ENCODE data around the gene PAX9.

PAX9 gene

DNA sequence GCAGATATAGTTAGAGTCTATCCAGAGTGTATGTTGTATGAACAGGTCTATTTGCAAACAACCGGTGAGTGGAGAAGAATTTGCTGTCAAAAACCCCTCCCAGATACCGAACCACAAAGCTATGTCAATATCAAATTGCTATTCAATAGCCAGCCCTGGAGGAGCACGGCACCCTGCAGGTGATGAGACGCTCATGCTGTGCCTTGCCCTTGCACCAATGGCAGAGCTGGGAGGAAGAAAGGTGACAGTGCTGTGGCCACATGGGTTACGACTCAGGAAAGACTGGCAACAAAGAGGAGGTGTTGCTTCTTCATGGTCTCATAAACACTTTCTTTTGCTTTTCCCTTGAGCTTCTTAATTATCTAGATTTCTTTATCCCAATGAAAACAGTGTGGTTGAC, 55.7 kb downstream of the PAX9 start:
- Histone ChIP-seq H3K27me3 (replicated peaks in 2 of 5; ENCODE audit: control insufficient read depth in 4 of 5, insufficient read depth in 5 of 5, low read length in 4 of 5) (peaks cover 0 to 2% (median 0%) of the 10 kb centered on the region in 5 experiments), H3K9me3 (ENCODE audit: control extremely low read depth in 1 of 5, control insufficient read depth in 4 of 5, insufficient read depth in 2 of 5, low read depth in 1 of 5, low read length in 4 of 5) (no peaks in the 10 kb centered on the region), H3K4me1 (ENCODE audit: control extremely low read depth in 1 of 4, control insufficient read depth in 4 of 4, insufficient read depth in 4 of 4, low read length in 3 of 4) (no peaks in the 10 kb centered on the region), H3K27ac (ENCODE audit: insufficient read depth in 1 of 2, low read depth in 1 of 2, low read length in 2 of 2, poor library complexity in 1 of 2, severe bottlenecking in 2 of 2) (no peak overlapping the region), H3K36me3 (ENCODE audit: control insufficient read depth in 4 of 4, insufficient read depth in 4 of 4, low read length in 3 of 4) (no peaks in the 10 kb centered on the region), H3K4me3 (ENCODE audit: control insufficient read depth in 1 of 7, extremely low read depth in 1 of 7, insufficient read depth in 4 of 7, low read depth in 2 of 7, low read length in 6 of 7) (no peak overlapping the region)
- WGBS (ENCODE audit: insufficient coverage) = 40% methylated on average over 2 of the region's 5 CpGs
- no peak for DNase-seq
- CTCF ChIA-PET = interaction anchor here (0.9 to 1.2 kb wide), 2 partner anchors 11 to 35 kb away, joined by 3 read pairs; no protein-coding TSS in a partner anchor
- POLR2A ChIA-PET = no interaction called here

- no CpG with 5 or more reads among the region's 1 CpG for WGBS (ENCODE audit: insufficient coverage)
- no peak overlapping the region for H3K4me3 ChIP-seq (ENCODE audit: control insufficient read depth in 1 of 7, extremely low read depth in 1 of 7, insufficient read depth in 4 of 7, low read depth in 2 of 7, low read length in 6 of 7)
- no peak for DNase-seq
- no peaks in the 10 kb centered on the region for H3K36me3 ChIP-seq (ENCODE audit: control insufficient read depth in 4 of 4, insufficient read depth in 4 of 4, low read length in 3 of 4)
- no peaks in the 10 kb centered on the region for H3K4me1 ChIP-seq (ENCODE audit: control extremely low read depth in 1 of 4, control insufficient read depth in 4 of 4, insufficient read depth in 4 of 4, low read length in 3 of 4)
- ChIA-PET POLR2A (no interaction called here), CTCF (interaction anchor here (1.2 kb wide), 1 partner anchor 10 kb away, joined by 3 read pairs; no protein-coding TSS in a partner anchor)
- peaks cover 0 to 2% (median 0%) of the 10 kb centered on the region in 5 experiments for H3K27me3 ChIP-seq (replicated peaks in 2 of 5; ENCODE audit: control insufficient read depth in 4 of 5, insufficient read depth in 5 of 5, low read length in 4 of 5)
- H3K9me3 ChIP-seq (ENCODE audit: control extremely low read depth in 1 of 5, control insufficient read depth in 4 of 5, insufficient read depth in 2 of 5, low read depth in 1 of 5, low read length in 4 of 5) = no peaks in the 10 kb centered on the region
- no peak overlapping the region for H3K27ac ChIP-seq (ENCODE audit: insufficient read depth in 1 of 2, low read depth in 1 of 2, low read length in 2 of 2, poor library complexity in 1 of 2, severe bottlenecking in 2 of 2)
These were observed 56.6 kb downstream of the PAX9 start for GRCh38 chr14:36718216-36718615.

DNA sequence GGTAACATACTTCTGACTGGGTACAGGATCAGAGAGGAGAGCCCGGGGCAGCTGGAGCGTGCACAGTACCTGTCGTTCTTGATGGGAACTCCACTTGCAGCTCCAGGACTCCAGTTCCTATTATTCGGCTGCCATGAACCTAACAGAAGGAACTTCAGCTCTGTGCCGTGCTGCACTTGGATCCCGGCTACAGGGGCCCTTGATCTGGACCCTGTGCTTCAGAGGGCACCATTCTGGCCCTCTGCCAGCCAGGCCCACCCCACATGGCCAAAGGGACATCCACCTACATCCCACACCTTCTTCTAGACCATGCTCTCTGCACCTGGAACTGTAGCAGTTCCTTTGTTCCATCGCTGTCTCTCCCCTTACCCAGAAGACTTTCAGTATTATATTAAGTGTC, 58.2 kb downstream of the PAX9 start:
- no peak overlapping the region for H3K27ac ChIP-seq (ENCODE audit: insufficient read depth in 1 of 2, low read depth in 1 of 2, low read length in 2 of 2, poor library complexity in 1 of 2, severe bottlenecking in 2 of 2)
- H3K27me3 ChIP-seq (replicated peaks in 2 of 5; ENCODE audit: control insufficient read depth in 4 of 5, insufficient read depth in 5 of 5, low read length in 4 of 5) = peaks cover 0 to 2% (median 0%) of the 10 kb centered on the region in 5 experiments
- no peak overlapping the region for H3K4me3 ChIP-seq (ENCODE audit: control insufficient read depth in 1 of 7, extremely low read depth in 1 of 7, insufficient read depth in 4 of 7, low read depth in 2 of 7, low read length in 6 of 7)
- WGBS (ENCODE audit: insufficient coverage) = 100% methylated on average over 4 of the region's 7 CpGs
- H3K4me1 ChIP-seq (ENCODE audit: control extremely low read depth in 1 of 4, control insufficient read depth in 4 of 4, insufficient read depth in 4 of 4, low read length in 3 of 4) = no peaks in the 10 kb centered on the region
- no peak for DNase-seq
- no peaks in the 10 kb centered on the region for H3K9me3 ChIP-seq (ENCODE audit: control extremely low read depth in 1 of 5, control insufficient read depth in 4 of 5, insufficient read depth in 2 of 5, low read depth in 1 of 5, low read length in 4 of 5)
- ChIA-PET CTCF (no interaction called here), POLR2A (no interaction called here)
- H3K36me3 ChIP-seq (ENCODE audit: control insufficient read depth in 4 of 4, insufficient read depth in 4 of 4, low read length in 3 of 4) = no peaks in the 10 kb centered on the region

GRCh38 chr14:36720657-36721056, 59.0 kb downstream of the PAX9 start:
- Histone ChIP-seq H3K4me3 (ENCODE audit: control insufficient read depth in 1 of 7, extremely low read depth in 1 of 7, insufficient read depth in 4 of 7, low read depth in 2 of 7, low read length in 6 of 7) (no peak overlapping the region), H3K4me1 (ENCODE audit: control extremely low read depth in 1 of 4, control insufficient read depth in 4 of 4, insufficient read depth in 4 of 4, low read length in 3 of 4) (no peaks in the 10 kb centered on the region), H3K27me3 (replicated peaks in 2 of 5; ENCODE audit: control insufficient read depth in 4 of 5, insufficient read depth in 5 of 5, low read length in 4 of 5) (peaks cover 0 to 2% (median 0%) of the 10 kb centered on the region in 5 experiments), H3K27ac (ENCODE audit: insufficient read depth in 1 of 2, low read depth in 1 of 2, low read length in 2 of 2, poor library complexity in 1 of 2, severe bottlenecking in 2 of 2) (no peak overlapping the region), H3K36me3 (ENCODE audit: control insufficient read depth in 4 of 4, insufficient read depth in 4 of 4, low read length in 3 of 4) (no peaks in the 10 kb centered on the region), H3K9me3 (ENCODE audit: control extremely low read depth in 1 of 5, control insufficient read depth in 4 of 5, insufficient read depth in 2 of 5, low read depth in 1 of 5, low read length in 4 of 5) (no peaks in the 10 kb centered on the region)
- no peak for DNase-seq
- POLR2A ChIA-PET = no interaction called here
- CTCF ChIA-PET = no interaction called here
- 89% methylated on average over 1 of the region's 2 CpGs for WGBS (ENCODE audit: insufficient coverage)

DNA sequence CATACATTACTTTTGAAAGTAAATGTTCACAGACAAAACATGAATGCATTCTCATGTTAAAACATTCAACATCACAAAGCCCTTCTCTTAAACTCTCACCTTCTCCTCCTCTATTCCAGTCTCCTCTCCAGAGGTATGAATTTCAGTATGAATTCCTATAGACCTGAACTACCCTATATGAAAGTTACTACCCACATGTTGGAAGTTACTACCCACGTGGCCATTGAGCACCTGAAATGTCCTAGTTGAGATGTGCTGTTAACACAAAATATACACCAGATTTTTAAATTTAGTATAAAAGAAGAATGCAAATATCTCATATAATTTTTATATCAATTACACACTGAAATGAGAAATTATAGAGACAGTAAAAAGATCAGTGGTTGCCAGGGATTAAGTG, 60.2 kb downstream of the PAX9 start:
- Histone ChIP-seq H3K36me3 (ENCODE audit: control insufficient read depth in 4 of 4, insufficient read depth in 4 of 4, low read length in 3 of 4) (no peaks in the 10 kb centered on the region), H3K9me3 (ENCODE audit: control extremely low read depth in 1 of 5, control insufficient read depth in 4 of 5, insufficient read depth in 2 of 5, low read depth in 1 of 5, low read length in 4 of 5) (no peaks in the 10 kb centered on the region), H3K27me3 (replicated peaks in 2 of 5; ENCODE audit: control insufficient read depth in 4 of 5, insufficient read depth in 5 of 5, low read length in 4 of 5) (peaks cover 0 to 2% (median 0%) of the 10 kb centered on the region in 5 experiments), H3K4me3 (ENCODE audit: control insufficient read depth in 1 of 7, extremely low read depth in 1 of 7, insufficient read depth in 4 of 7, low read depth in 2 of 7, low read length in 6 of 7) (no peak overlapping the region), H3K4me1 (ENCODE audit: control extremely low read depth in 1 of 4, control insufficient read depth in 4 of 4, insufficient read depth in 4 of 4, low read length in 3 of 4) (no peaks in the 10 kb centered on the region), H3K27ac (ENCODE audit: insufficient read depth in 1 of 2, low read depth in 1 of 2, low read length in 2 of 2, poor library complexity in 1 of 2, severe bottlenecking in 2 of 2) (no peak overlapping the region)
- no peak for DNase-seq
- POLR2A ChIA-PET = no interaction called here
- no CpG with 5 or more reads among the region's 1 CpG for WGBS (ENCODE audit: insufficient coverage)
- CTCF ChIA-PET = no interaction called here

DNA sequence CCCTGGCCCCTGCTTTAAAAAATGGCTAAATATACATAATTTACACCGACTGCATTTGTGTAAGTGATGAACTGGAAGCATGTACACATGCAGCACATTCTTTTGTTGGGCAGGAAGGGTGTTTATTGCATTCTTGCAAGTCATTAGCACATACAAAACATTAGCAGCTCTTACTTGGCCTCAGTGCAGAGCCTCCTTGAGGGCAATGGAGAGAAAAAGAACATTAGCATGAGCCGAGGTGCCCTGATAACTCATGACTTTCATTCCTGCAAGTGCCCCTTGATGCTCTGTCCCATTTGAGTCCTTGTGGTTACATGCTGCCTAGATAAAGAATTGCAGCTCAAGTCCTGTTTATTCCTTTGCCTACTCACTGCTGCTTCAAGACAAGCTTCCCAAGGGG, 61.9 kb downstream of the PAX9 start:
- Histone ChIP-seq H3K27me3 (replicated peaks in 2 of 5; ENCODE audit: control insufficient read depth in 4 of 5, insufficient read depth in 5 of 5, low read length in 4 of 5) (peaks cover 0 to 4% (median 0%) of the 10 kb centered on the region in 5 experiments), H3K4me1 (ENCODE audit: control extremely low read depth in 1 of 4, control insufficient read depth in 4 of 4, insufficient read depth in 4 of 4, low read length in 3 of 4) (no peaks in the 10 kb centered on the region), H3K27ac (ENCODE audit: insufficient read depth in 1 of 2, low read depth in 1 of 2, low read length in 2 of 2, poor library complexity in 1 of 2, severe bottlenecking in 2 of 2) (no peak overlapping the region), H3K36me3 (ENCODE audit: control insufficient read depth in 4 of 4, insufficient read depth in 4 of 4, low read length in 3 of 4) (no peaks in the 10 kb centered on the region), H3K4me3 (ENCODE audit: control insufficient read depth in 1 of 7, extremely low read depth in 1 of 7, insufficient read depth in 4 of 7, low read depth in 2 of 7, low read length in 6 of 7) (no peak overlapping the region), H3K9me3 (ENCODE audit: control extremely low read depth in 1 of 5, control insufficient read depth in 4 of 5, insufficient read depth in 2 of 5, low read depth in 1 of 5, low read length in 4 of 5) (no peaks in the 10 kb centered on the region)
- POLR2A ChIA-PET = no interaction called here
- DNase-seq = no peak
- CTCF ChIA-PET = no interaction called here
- WGBS (ENCODE audit: insufficient coverage) = 64% methylated on average over 1 of the region's 2 CpGs

DNA sequence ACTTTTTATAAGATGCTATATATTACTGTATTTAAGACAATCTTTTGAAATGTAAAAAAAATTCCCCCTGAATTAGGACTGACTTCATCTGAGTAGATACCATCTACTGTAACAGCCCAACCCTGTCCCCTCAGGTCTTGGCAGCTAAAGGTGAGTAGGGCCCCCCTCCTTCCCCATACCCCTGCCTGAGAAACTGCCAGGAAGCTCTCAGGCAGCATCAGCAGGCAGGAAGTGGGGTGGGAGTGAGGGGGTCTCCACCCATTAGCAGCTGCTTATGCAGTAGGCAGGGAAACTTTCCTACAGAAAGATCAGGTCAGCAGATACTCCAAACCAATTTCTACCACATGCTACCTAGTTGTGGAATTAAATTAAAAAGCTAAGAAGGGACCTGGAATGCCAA, 62.5 kb downstream of the PAX9 start:
- Histone ChIP-seq H3K4me1 (ENCODE audit: control extremely low read depth in 1 of 4, control insufficient read depth in 4 of 4, insufficient read depth in 4 of 4, low read length in 3 of 4) (no peaks in the 10 kb centered on the region), H3K4me3 (ENCODE audit: control insufficient read depth in 1 of 7, extremely low read depth in 1 of 7, insufficient read depth in 4 of 7, low read depth in 2 of 7, low read length in 6 of 7) (no peak overlapping the region), H3K36me3 (ENCODE audit: control insufficient read depth in 4 of 4, insufficient read depth in 4 of 4, low read length in 3 of 4) (no peaks in the 10 kb centered on the region), H3K9me3 (ENCODE audit: control extremely low read depth in 1 of 5, control insufficient read depth in 4 of 5, insufficient read depth in 2 of 5, low read depth in 1 of 5, low read length in 4 of 5) (no peaks in the 10 kb centered on the region), H3K27ac (ENCODE audit: insufficient read depth in 1 of 2, low read depth in 1 of 2, low read length in 2 of 2, poor library complexity in 1 of 2, severe bottlenecking in 2 of 2) (no peak overlapping the region), H3K27me3 (replicated peaks in 2 of 5; ENCODE audit: control insufficient read depth in 4 of 5, insufficient read depth in 5 of 5, low read length in 4 of 5) (peaks cover 0 to 4% (median 0%) of the 10 kb centered on the region in 5 experiments)
- ChIA-PET POLR2A (no interaction called here), CTCF (no interaction called here)
- no peak for DNase-seq
